Mucosa of stomach (tissue), 1 donor: ENCODE results near the gene POLR2L.

ENCODE experiments used
- H3K27me3 ChIP-seq: one replicate; pipeline ENCODE4 v1.7.0; 2013; ENCODE audit warnings: mild to moderate bottlenecking, low read length; ENCODE audit not compliant: control insufficient read depth, insufficient read depth
- H3K36me3 ChIP-seq: one replicate; pipeline ENCODE4 v1.7.0; 2013; ENCODE audit warnings: low read length; ENCODE audit not compliant: control insufficient read depth, insufficient read depth
- H3K4me1 ChIP-seq: one replicate; pipeline ENCODE4 v1.7.0; 2013; ENCODE audit warnings: mild to moderate bottlenecking, low read length; ENCODE audit not compliant: control insufficient read depth, insufficient read depth
- H3K4me3 ChIP-seq: one replicate; pipeline ENCODE4 v1.7.0; 2013; ENCODE audit warnings: low read length
- H3K9ac ChIP-seq: one replicate; pipeline ENCODE4 v1.7.0; 2013; ENCODE audit warnings: mild to moderate bottlenecking, low read length, moderate library complexity
- H3K9me3 ChIP-seq: one replicate; pipeline ENCODE4 v1.7.0; 2013; ENCODE audit warnings: mild to moderate bottlenecking, low read length, moderate library complexity; ENCODE audit not compliant: control insufficient read depth
- donor health status: Pancreatic carcinoma.

POLR2L gene

DNA sequence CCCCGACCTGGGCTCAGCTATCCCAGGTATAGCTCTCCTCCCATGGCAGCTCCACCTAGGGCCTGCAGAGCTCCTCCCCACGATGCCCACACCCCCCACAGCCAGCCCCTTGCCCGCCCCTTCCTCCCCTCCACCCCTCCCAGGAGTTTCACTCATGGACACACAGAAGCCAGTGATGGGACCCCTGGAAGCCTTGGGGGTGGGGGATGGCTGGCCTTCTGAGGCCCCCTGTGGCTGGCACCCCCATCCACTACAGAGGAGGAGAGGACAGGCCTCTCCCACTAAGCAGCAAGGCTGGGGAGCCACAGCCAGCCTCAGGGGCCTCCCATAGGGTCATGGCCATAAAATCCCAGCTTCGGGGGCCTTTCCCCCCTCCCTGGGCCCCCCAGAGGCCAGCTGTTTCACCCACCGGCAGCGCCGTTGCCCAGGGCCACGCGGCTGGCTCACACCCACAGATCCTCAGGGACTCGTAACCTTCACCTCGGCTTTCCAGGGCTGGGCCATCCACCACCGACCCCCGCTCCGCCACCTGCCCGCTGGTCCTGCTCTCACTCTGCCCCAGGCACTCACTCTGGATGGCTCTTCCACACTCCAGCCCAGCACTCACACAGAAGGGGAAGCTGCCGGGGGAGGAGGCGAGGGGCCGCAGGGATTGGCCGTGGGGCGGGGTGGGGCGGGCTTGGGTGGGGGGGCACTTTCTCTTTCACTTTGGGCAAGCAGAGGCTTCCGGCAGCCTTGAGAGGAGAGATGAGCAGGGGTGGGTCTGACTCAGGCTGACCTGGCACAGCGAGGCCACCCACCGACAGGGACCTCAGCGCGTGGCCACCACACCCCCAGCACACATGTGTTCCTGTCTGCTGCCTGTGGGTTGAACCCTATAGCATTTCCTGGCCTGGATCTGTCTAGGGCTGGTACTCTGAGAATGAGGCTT is 46.4 kb downstream of the POLR2L start:
- Histone ChIP-seq H3K27me3 (no peaks in the 10 kb centered on the region), H3K9me3 (no peaks in the 10 kb centered on the region), H3K36me3 (no peaks in the 10 kb centered on the region), H3K4me3 (peak overlapping the region; percentile 73), H3K4me1 (peaks cover 29% of the 10 kb centered on the region), H3K9ac (peak overlapping the region; percentile 76)

DNA sequence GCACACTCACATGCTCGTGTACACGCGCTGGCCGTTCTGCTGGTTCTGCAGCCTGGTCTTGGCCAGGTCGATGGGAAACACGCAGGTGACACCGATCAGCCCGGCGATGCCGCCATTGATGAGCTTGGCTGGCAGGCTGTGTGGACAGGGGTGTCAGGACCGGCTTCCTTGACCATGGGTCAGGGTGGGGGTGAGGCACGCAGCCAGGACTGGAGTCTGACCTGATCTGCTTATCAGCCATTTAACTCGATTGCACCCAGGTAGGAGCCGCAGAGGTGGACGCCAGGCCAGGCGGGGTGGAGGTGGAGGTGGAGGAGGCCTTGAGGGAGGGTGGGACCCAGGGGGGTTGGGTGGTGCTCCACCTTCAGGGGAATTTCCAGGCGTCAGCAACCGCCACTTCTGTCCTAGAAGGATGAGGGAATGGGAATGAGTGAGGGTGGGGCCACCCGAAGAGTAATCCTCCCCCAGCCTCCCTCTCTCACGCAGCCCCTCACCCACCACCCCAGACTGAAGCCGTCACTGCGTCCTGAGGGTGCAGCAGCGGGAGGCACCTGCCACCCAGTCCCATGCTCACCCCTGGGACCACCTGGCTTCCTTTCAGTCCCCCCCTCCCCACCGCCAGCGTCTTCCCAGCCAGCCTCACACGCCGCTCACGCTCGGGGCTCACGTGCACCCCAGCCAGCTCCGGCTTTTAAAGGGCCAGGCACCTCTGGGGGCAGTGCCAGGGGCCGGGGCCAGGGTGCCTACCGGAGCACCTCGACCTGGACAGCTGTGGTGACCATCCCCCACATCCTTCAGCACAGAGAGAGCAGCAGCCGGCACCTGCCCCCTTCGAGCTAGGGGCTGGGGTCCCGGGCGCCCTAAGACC is 47.3 kb downstream of the POLR2L start:
- no peaks in the 10 kb centered on the region for H3K9me3 ChIP-seq
- peak overlapping the region; percentile 76 for H3K9ac ChIP-seq
- no peaks in the 10 kb centered on the region for H3K27me3 ChIP-seq
- no peaks in the 10 kb centered on the region for H3K36me3 ChIP-seq
- no peak overlapping the region for H3K4me3 ChIP-seq
- peaks cover 29% of the 10 kb centered on the region for H3K4me1 ChIP-seq

- Histone ChIP-seq H3K9me3 (no peaks in the 10 kb centered on the region), H3K36me3 (no peaks in the 10 kb centered on the region), H3K4me3 (no peak overlapping the region), H3K4me1 (peaks cover 29% of the 10 kb centered on the region), H3K27me3 (peaks cover 5% of the 10 kb centered on the region), H3K9ac (no peak overlapping the region)
Measured at GRCh38 chr11:794013-794765, 48.1 kb downstream of the POLR2L start.

DNA sequence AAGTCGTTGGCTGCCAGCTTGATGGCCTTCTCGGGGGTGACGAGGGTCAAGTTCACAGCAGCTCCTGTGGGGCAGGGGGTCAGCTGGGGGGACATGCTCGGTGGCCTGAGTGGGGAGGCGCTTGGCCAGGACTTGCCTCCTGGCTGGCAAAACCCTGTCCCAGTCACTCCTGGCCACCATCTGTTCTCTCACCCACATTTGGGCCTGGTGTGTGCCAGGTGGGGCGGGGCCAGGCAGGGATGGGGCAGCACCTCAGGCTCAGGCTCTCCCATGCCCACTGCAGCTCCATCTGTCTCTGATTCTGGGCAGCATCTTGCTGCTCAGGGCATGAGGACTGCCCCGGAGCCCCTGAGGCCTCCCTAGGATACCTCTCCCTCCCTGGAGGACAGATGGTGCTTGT is 48.8 kb downstream of the POLR2L start:
- peaks cover 29% of the 10 kb centered on the region for H3K4me1 ChIP-seq
- H3K27me3 ChIP-seq, result peaks cover 11% of the 10 kb centered on the region
- no peaks in the 10 kb centered on the region for H3K36me3 ChIP-seq
- no peak overlapping the region for H3K9ac ChIP-seq
- H3K4me3 ChIP-seq, result no peak overlapping the region
- no peaks in the 10 kb centered on the region for H3K9me3 ChIP-seq

DNA sequence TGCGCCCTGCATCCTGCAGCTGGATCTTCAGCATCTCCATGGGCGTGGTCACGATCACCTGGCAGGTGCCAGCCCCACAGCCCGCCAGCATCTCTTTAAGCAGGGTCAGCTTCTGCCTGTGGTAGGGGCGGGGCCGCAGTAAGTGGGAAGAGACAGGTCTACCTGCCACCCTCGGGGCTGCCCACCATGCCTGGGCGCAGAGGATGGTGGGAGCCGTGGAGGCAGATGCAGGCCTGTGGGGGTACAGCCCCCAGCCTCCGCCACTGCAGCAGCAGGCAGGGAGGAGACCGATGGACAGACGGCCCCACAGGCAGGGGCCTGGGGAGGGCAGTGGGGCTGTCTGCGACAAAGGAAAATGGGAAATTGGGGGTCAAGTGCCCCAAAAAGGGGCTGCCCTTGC is 49.5 kb downstream of the POLR2L start:
- Histone ChIP-seq H3K36me3 (no peaks in the 10 kb centered on the region), H3K9ac (no peak overlapping the region), H3K27me3 (peaks cover 11% of the 10 kb centered on the region), H3K9me3 (no peaks in the 10 kb centered on the region), H3K4me3 (no peak overlapping the region), H3K4me1 (peaks cover 29% of the 10 kb centered on the region)

DNA sequence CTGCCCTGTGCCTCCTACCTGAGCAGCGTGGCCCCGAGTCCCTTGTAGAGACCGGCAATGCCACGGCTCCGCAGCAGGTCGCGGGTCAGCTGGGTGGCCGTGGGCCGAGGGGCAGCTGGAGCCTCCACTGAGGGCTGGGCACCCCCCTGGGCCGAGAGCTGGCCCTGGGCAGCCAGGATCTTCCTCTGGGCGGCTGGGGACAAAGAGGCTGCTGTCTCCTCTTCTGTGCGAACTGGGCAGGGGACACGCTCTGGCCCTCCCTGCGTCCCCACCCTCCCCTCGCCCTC is 49.9 kb downstream of the POLR2L start:
- Histone ChIP-seq H3K9me3 (no peaks in the 10 kb centered on the region), H3K36me3 (no peaks in the 10 kb centered on the region), H3K9ac (no peak overlapping the region), H3K4me3 (no peak overlapping the region), H3K27me3 (peaks cover 11% of the 10 kb centered on the region), H3K4me1 (peaks cover 26% of the 10 kb centered on the region)

DNA sequence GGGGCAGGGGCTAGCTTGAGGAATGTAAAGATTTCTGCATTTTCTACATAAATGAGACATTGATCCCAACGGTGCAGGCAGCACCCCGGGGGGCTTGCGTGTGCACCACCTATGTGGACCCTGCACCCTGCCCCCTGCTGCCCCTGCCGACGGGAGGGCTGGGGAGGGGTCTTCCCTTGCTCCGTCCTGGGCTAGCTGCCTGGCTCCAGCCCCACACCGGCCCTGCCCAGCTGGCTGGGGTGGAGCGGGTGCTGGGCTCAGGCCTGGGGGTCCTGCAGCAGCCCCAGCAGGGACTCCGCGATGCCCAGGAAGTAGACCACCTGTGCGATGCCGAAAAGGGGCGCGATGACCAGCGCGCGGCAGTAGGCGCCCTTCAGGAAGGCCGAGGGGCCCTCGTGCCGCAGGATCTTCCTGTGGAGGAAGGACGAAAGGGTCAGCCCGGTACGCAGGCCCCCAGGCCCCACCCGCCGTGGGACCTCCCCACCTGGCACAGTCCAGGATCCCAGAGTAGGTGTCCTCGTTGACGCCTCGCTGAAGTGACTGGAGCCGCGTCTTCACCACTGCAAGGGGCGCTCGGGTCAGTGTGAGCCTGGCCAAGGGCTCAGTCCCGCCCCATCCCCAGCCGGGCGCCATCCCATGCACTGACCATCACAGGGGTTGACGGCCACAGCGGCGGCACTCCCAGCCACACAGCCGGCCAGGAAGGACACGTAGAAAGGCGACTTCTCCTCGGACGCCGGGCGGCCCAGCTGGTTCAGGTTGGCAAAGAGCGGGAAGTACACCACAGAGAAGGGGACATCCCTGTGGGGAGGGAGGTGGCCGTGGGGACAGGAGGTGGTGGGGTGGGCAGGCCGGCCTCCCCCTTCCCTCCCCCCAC is 50.4 kb downstream of the POLR2L start:
- peaks cover 11% of the 10 kb centered on the region for H3K27me3 ChIP-seq
- H3K4me3 ChIP-seq, result no peak overlapping the region
- H3K9me3 ChIP-seq, result no peaks in the 10 kb centered on the region
- peaks cover 20% of the 10 kb centered on the region for H3K4me1 ChIP-seq
- no peak overlapping the region for H3K9ac ChIP-seq
- H3K36me3 ChIP-seq, result no peaks in the 10 kb centered on the region

GRCh38 chr11:790721-791564 is 51.4 kb downstream of the POLR2L start:
- Histone ChIP-seq H3K36me3 (no peaks in the 10 kb centered on the region), H3K4me3 (no peak overlapping the region)

DNA sequence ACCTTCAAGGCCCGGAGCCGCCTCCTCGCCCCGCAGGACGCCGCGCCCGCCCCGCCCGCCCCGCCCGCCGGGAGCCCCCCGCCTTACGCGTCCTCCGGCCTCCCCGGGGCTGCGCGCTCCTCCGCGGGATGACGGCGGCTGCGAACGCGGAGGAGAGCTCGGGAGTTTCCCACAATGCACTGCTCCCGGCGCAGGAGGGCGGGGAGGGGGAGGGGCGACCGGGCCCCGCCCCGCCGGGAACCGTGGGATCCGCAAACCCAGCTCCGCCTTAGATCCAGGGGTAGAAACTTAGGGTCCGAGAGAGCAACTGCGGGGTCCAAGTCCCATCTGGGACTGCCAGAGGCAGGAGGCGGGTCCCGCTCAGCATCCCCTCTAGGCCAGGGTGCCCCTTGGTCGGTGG is 52.4 kb downstream of the POLR2L start, which contains the start of gene CEND1:
Gene CEND1, minus strand, starts transcription at position 148 of the 400 bp plus-strand sequence. CDS start 1,514 bp downstream, outside the sequence.
- Histone ChIP-seq H3K4me3 (no peak within 1 kb of the TSS), H3K36me3 (no peaks in the 10 kb centered on the region), H3K4me1 (peaks cover 4% of the 10 kb centered on the region), H3K9me3 (no peaks in the 10 kb centered on the region), H3K27me3 (peaks cover 11% of the 10 kb centered on the region), H3K9ac (no peak within 1 kb of the TSS)

More at GRCh38 chr11:790721-791564, 51.4 kb downstream of the POLR2L start:
- Histone ChIP-seq H3K9me3 (no peaks in the 10 kb centered on the region), H3K4me1 (peaks cover 14% of the 10 kb centered on the region), H3K27me3 (peaks cover 11% of the 10 kb centered on the region), H3K9ac (no peak overlapping the region)
